Right cardiac atrium (tissue), 5 donors: ENCODE measurements around the gene SLC8A1. TPM values are rescaled to one million over a fixed set of nuclear protein-coding genes. Genes with fewer than 3 reads are reported as not detected.

Experiments used
- ATAC-seq, 2 donors: fragments of 200-7000 bp; cut with Tn5 transposase; one replicate each; pipeline versions ENCODE4 v1.8.0 to v1.9.1; 2020; ENCODE audit warnings: moderate library complexity in 2 of 2, mild to moderate bottlenecking in 1 of 2
- DNase-seq, 3 donors: peaks; one replicate each; pipeline ENCODE4 v3.0.0-alpha.2; 2020
- H3K27ac ChIP-seq: one replicate; pipeline ENCODE4 v1.5.1; 2013; ENCODE audit warnings: mild to moderate bottlenecking, low read length, control low read depth, moderate library complexity
- H3K27me3 ChIP-seq: one replicate; pipeline ENCODE4 v1.6.1; 2013; ENCODE audit not compliant: control insufficient read depth, insufficient read depth
- H3K4me1 ChIP-seq: one replicate; pipeline ENCODE4 v1.6.1; 2013; ENCODE audit warnings: low read length; ENCODE audit not compliant: control insufficient read depth, insufficient read depth
- H3K4me3 ChIP-seq: one replicate; pipeline ENCODE4 v1.5.1; 2013; ENCODE audit warnings: low read length, control low read depth
- H3K9me3 ChIP-seq: one replicate; pipeline ENCODE4 v1.6.1; 2013; ENCODE audit warnings: low read length; ENCODE audit not compliant: control insufficient read depth
- WGBS: extraction: QIAGEN DNeasy Blood & Tissue Kit; methylation state at CpG from one replicate; pipeline ENCODE4 v1.1.7; 2013; 5-methylcytosine and 5-hydroxymethylcytosine counted together
- intact Hi-C, 4 donors: fragments of 100-400 bp; cut with DNase I; formaldehyde crosslinking; loops; one replicate each; pipeline versions ENCODE4 v1.11.0 to v1.14.0; 2022 to 2023
- polyA plus RNA-seq: library from polyadenylated mRNA; stranded (reverse); fragments of 200-250 nt; gene quantifications from one replicate; pipeline ENCODE4 v1.2.3, GENCODE V29; 2013
- total RNA-seq, 4 donors: library from RNA; stranded (reverse); fragmentation: NEBNext Ultra II Directional; extraction: Animal tissue kit (Norgen Biotek cat#: 25700); gene quantifications; one replicate each; pipeline ENCODE4 v1.2.1, GENCODE V29; 2021
- donor health status: healthy with polysubstance abuse.
- donor health status: DM: no; HTN: yes; CAD: no.
- donor health status: DM: no; HTN: no; CAD: no.
- donor health status: DM: no; HTN: yes; CAD: no; lungs with severe emphysema.
- donor health status: DM: yes; HTN: yes; CAD: no.

SLC8A1 gene
- total and polyA plus RNA-seq, 5 donors, result 41.8 to 907 (median 790) TPM

- intact Hi-C loops, result no loop called here
- Histone ChIP-seq H3K4me3 (peak overlapping the region; percentile 22), H3K4me1 (peaks cover 12% of the 10 kb centered on the region), H3K27ac (peak overlapping the region; percentile 21), H3K9me3 (no peaks in the 10 kb centered on the region), H3K27me3 (no peaks in the 10 kb centered on the region)
- WGBS, result 24% methylated on average over 3 of the region's 3 CpGs
- DNase-seq (no peak), ATAC-seq (no peak)
Measured at GRCh38 chr2:40420478-40420877, 31.4 kb downstream of the SLC8A1 start.

GRCh38 chr2:40419364-40419762 is 32.5 kb downstream of the SLC8A1 start:
- WGBS, result 66% methylated on average over 2 of the region's 2 CpGs
- H3K4me1 ChIP-seq, result peaks cover 12% of the 10 kb centered on the region
- ATAC-seq (peak; percentile 12 to 37), DNase-seq (no peak)
- H3K27ac ChIP-seq, result no peak overlapping the region
- H3K9me3 ChIP-seq, result no peaks in the 10 kb centered on the region
- intact Hi-C loops, result no loop called here
- no peaks in the 10 kb centered on the region for H3K27me3 ChIP-seq
- no peak overlapping the region for H3K4me3 ChIP-seq

DNA sequence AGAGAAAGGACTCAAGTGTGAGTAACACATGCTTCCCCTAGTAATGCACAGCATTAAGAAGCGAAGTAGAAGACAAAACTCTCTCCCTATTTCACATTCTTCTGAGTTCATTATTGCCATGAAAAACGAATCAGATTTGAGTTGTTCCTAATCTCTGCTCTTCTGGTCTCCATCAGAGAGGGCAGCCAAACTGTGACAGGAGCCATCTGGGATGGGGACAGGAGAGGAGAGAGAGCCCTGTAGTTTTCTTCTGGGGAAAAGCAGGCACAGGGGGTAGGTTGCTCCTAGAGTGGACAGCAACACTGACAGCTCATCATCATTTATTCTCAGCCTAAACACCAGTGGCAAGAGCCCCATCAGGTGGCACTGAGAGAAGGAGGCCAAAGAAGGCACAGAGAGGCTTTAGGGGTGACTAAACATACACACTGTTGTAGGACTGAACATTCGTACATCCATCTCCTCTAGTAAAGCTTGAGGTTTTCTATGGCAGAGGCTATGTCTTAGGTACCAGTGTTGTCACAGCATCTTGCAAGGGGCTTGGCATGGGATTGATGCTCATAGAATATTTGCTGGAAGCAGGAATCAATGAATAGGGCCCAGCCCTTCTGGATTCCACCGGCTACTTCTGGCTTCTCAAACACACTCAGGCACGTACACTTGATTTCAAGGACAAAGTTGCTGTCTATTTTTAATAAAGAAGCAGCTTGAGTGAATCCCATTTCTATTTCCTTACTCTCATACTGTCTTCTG is 33.1 kb downstream of the SLC8A1 start:
- H3K27ac ChIP-seq, result peak overlapping the region; percentile 44
- ATAC-seq (peak; percentile 40 to 52), DNase-seq (peak in 2 of 3 donors; percentile 46 to 56)
- 40% methylated on average over 5 of the region's 5 CpGs for WGBS
- intact Hi-C loops, result no loop called here
- no peaks in the 10 kb centered on the region for H3K27me3 ChIP-seq
- H3K4me1 ChIP-seq, result peaks cover 12% of the 10 kb centered on the region
- no peak overlapping the region for H3K4me3 ChIP-seq
- H3K9me3 ChIP-seq, result no peaks in the 10 kb centered on the region

DNA sequence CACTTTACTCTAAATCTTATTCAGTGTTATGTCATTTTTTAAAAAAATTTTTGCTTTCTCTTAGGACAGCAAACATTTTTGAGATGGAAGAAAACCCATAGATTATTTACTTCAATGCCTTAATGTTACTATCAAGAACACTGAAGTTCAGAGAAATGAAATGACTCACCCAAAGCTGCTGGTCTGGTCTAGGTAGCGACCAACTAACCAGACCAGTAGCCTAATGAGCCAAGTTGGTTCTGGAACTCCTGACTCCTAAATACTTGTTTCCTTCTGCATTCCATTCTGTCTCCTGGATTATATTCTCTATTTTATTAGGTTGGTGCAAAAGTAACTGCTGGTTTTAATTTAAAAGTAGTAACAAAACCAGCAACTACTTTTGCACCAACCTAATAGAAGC is 35.4 kb downstream of the SLC8A1 start:
- Histone ChIP-seq H3K27me3 (no peaks in the 10 kb centered on the region), H3K4me1 (peaks cover 6% of the 10 kb centered on the region), H3K9me3 (no peaks in the 10 kb centered on the region), H3K27ac (no peak overlapping the region), H3K4me3 (no peak overlapping the region)
- DNase-seq (no peak), ATAC-seq (no peak)
- 88% methylated on average over 1 of the region's 1 CpG for WGBS
- intact Hi-C loops, result no loop called here

GRCh38 chr2:40415391-40415790 is 36.5 kb downstream of the SLC8A1 start:
- peaks cover under 1% of the 10 kb centered on the region for H3K4me1 ChIP-seq
- DNase-seq, result no peak

DNA sequence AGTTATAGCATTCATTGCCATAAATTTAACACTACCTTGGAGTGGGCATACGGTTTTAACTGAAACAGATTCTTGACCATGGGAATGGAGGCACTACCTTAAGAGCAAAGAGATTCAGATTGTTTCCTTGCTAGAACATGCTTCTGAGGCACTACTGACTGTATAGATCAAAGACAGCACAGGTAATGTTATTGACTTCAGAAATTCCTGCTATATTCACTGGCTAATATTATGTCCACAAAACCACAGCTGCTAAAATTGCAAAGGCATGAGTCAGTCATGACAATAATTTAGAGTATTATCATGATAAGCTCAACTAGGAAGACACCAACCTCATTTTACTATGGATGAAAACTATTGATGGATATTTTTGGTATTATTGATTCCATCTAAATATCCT is 39.4 kb downstream of the SLC8A1 start:
- intact Hi-C loops, result no loop called here
- no peak for ATAC-seq
- WGBS, result 78% methylated on average over 1 of the region's 1 CpG

More at GRCh38 chr2:40415391-40415790, 36.5 kb downstream of the SLC8A1 start:
- H3K27me3 ChIP-seq, result no peaks in the 10 kb centered on the region
- intact Hi-C loops, result no loop called here
- no peak for ATAC-seq
- no peak overlapping the region for H3K27ac ChIP-seq
- WGBS, result 77% methylated on average over 2 of the region's 2 CpGs
- no peak overlapping the region for H3K4me3 ChIP-seq
- H3K9me3 ChIP-seq, result no peaks in the 10 kb centered on the region

DNA sequence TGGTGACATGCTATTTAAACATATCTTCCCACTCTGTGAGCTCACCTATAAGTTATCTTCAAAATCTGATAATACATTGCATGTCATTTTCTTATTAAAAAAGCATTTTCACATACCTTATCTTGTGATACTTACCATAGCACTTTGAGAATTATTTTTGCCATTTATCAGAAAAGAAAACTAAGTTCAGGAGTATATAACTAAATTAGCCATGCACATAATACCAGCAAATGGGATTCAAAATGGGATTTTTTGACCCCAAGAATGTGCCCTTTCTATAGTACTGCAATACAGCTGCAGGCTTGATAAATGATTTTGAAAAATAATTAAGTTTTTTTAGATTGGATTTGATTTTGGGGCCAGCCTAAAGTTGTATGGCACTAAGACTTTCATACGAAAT is 41.2 kb downstream of the SLC8A1 start:
- DNase-seq (no peak), ATAC-seq (no peak)
- WGBS, result 75% methylated on average over 1 of the region's 1 CpG
- Histone ChIP-seq H3K4me1 (peaks cover 2% of the 10 kb centered on the region), H3K4me3 (no peak overlapping the region), H3K27ac (no peak overlapping the region), H3K9me3 (no peaks in the 10 kb centered on the region), H3K27me3 (no peaks in the 10 kb centered on the region)
- intact Hi-C loops, result no loop called here

More for the DNA sequence above, 39.4 kb downstream of the SLC8A1 start:
- Histone ChIP-seq H3K27ac (no peak overlapping the region), H3K27me3 (no peaks in the 10 kb centered on the region), H3K9me3 (no peaks in the 10 kb centered on the region), H3K4me1 (peaks cover 2% of the 10 kb centered on the region), H3K4me3 (no peak overlapping the region)
- DNase-seq, result no peak

DNA sequence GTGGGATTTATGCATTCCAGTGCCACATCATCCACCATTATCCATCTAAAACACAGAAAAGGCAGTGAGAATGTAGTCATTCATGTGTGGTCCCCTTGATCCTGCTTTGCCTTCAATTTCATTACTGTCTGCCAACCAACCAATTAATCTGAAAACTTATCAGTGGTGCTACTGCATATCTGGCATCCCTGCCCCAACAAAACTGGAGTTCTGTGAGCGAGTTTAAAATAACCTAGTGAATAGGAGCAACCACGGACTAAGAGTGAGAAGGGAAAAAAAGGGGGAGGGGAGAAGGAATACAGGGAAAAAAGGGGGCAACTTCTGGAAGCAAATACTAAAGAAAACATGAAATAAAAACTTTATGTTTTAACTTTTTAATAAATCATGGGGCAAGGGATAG is 42.2 kb downstream of the SLC8A1 start:
- H3K27ac ChIP-seq, result no peak overlapping the region
- peaks cover 2% of the 10 kb centered on the region for H3K4me1 ChIP-seq
- no peaks in the 10 kb centered on the region for H3K9me3 ChIP-seq
- H3K4me3 ChIP-seq, result no peak overlapping the region
- H3K27me3 ChIP-seq, result no peaks in the 10 kb centered on the region
- ATAC-seq, result no peak
- WGBS, result 49% methylated on average over 2 of the region's 2 CpGs
- no peak for DNase-seq
- intact Hi-C loops, result no loop called here

DNA sequence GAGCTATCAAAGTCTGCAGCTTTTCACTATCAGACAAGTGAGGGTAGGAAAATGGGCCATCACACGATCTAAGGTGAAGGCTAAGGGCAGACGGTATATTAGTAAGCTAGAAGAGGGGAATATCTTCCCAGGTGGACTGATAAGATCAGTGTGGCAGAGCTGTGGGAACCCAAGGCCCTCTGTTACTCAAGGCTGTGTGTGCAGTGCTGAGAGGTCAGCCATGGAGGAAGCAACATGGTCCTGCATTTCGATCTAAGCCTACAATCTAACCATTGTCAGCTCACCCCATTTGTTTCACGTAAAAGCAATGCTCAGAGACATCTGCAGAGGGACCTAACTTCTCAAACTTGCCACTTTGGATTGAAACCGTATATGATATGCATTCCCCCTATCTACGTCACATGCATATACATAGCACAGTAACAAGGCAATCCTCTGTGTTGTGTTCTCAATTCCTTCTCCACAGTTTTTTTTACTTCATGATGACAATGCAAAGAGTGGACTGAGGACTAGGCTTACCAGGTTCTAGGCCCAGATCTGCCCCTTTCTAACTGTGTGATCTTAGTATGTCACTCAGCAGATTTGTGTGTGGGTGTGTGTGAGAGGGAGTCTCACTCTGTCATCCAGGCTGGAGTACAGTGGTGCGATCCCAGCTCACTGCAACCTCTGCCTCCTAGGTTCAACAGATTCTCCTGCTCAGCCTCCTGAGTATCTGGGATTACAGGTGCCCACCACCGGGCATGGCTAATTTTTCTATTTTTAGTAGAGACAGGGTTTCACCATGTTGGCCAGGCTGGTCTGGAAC is 45.2 kb downstream of the SLC8A1 start:
- intact Hi-C loops, result no loop called here
- ATAC-seq, result no peak
- Histone ChIP-seq H3K4me3 (no peak overlapping the region), H3K4me1 (peaks cover 4% of the 10 kb centered on the region), H3K9me3 (no peaks in the 10 kb centered on the region), H3K27ac (no peak overlapping the region), H3K27me3 (no peaks in the 10 kb centered on the region)
- DNase-seq, result no peak
- 74% methylated on average over 8 of the region's 8 CpGs for WGBS

- ATAC-seq, result no peak
- no peak for DNase-seq
- Histone ChIP-seq H3K27me3 (no peaks in the 10 kb centered on the region), H3K27ac (no peak overlapping the region), H3K9me3 (no peaks in the 10 kb centered on the region), H3K4me3 (no peak overlapping the region), H3K4me1 (peaks cover 7% of the 10 kb centered on the region)
- intact Hi-C loops, result no loop called here
- 87% methylated on average over 3 of the region's 3 CpGs for WGBS
Measured at GRCh38 chr2:40405465-40405864, 46.4 kb downstream of the SLC8A1 start.

- Histone ChIP-seq H3K27me3 (no peaks in the 10 kb centered on the region), H3K9me3 (no peaks in the 10 kb centered on the region), H3K27ac (no peak overlapping the region), H3K4me1 (peaks cover 8% of the 10 kb centered on the region), H3K4me3 (no peak overlapping the region)
- ATAC-seq, result no peak
- 82% methylated on average over 4 of the region's 4 CpGs for WGBS
- intact Hi-C loops, result no loop called here
- no peak for DNase-seq
Measured at GRCh38 chr2:40404517-40404916, 47.4 kb downstream of the SLC8A1 start.
